MG63 (cell line): ENCODE data around the gene TSEN54. TPM values are rescaled to one million over a fixed set of nuclear protein-coding genes. Genes with fewer than 3 reads are reported as not detected.
"Not testable (repeated sequence)": the region's sequence is repeated elsewhere in the genome, so short reads cannot be mapped to it uniquely, and the experiment has no call there.

Experiments used
- DNase-seq: peaks from one replicate; pipeline ENCODE4 v3.0.0-alpha.2; 2020
- H3K27me3 ChIP-seq: fragments of 250-450 bp; sonication (Bioruptor Pico); 2 replicates; pipeline ENCODE4 v1.5.1; 2020; ENCODE audit warnings: mild to moderate bottlenecking, moderate library complexity
- H3K36me3 ChIP-seq: fragments of 250-450 bp; sonication (Bioruptor Pico); 2 replicates; pipeline ENCODE4 v1.5.1; 2020; ENCODE audit warnings: mild to moderate bottlenecking, moderate library complexity
- H3K4me3 ChIP-seq: fragments of 250-450 bp; sonication (Bioruptor Pico); 2 replicates; pipeline ENCODE4 v1.5.1; 2020; ENCODE audit warnings: mild to moderate bottlenecking, moderate library complexity
- H3K9me3 ChIP-seq: fragments of 250-450 bp; sonication (Bioruptor Pico); 2 replicates; pipeline ENCODE4 v1.5.1; 2020; ENCODE audit warnings: mild to moderate bottlenecking, moderate library complexity
- total RNA-seq: library from RNA; depleted of rRNA; stranded (reverse); fragments of >200 nt; shearing (Covaris generic); gene quantifications from 2 replicates; pipeline ENCODE4 v1.2.3, GENCODE V29; 2014; ENCODE audit warnings: low replicate concordance

Gene TSEN54
- total RNA-seq, 1 experiment from 2014 or later: 83.8 TPM

- H3K27me3 ChIP-seq: no peaks in the 10 kb centered on the region
- peaks cover 77% of the 10 kb centered on the region for H3K36me3 ChIP-seq
- H3K4me3 ChIP-seq: no peak overlapping the region
- DNase-seq: no peak
- H3K9me3 ChIP-seq: no peaks in the 10 kb centered on the region
Measured at GRCh38 chr17:75509528-75510258, 6.6 kb upstream of the TSEN54 start.

DNA sequence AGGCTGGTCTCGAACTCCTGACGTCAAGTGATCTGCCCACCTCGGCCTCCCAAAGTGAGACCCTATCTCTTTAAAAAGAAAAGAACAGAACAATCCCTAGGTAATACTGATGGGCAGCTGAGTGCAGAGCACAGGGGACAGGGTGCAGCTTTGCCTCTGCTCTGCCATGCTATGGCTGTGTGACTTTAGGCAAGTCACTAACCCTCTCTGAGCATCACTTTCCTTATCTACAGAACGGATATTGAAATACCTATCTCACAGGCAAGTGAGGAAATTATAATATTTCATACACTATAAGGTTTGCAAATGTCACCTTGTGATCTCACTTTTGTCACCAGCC, 5.1 kb upstream of the TSEN54 start:
- no peaks in the 10 kb centered on the region for H3K27me3 ChIP-seq
- no peak for DNase-seq
- no peak overlapping the region for H3K4me3 ChIP-seq
- no peaks in the 10 kb centered on the region for H3K9me3 ChIP-seq
- H3K36me3 ChIP-seq: peaks cover 67% of the 10 kb centered on the region

DNA sequence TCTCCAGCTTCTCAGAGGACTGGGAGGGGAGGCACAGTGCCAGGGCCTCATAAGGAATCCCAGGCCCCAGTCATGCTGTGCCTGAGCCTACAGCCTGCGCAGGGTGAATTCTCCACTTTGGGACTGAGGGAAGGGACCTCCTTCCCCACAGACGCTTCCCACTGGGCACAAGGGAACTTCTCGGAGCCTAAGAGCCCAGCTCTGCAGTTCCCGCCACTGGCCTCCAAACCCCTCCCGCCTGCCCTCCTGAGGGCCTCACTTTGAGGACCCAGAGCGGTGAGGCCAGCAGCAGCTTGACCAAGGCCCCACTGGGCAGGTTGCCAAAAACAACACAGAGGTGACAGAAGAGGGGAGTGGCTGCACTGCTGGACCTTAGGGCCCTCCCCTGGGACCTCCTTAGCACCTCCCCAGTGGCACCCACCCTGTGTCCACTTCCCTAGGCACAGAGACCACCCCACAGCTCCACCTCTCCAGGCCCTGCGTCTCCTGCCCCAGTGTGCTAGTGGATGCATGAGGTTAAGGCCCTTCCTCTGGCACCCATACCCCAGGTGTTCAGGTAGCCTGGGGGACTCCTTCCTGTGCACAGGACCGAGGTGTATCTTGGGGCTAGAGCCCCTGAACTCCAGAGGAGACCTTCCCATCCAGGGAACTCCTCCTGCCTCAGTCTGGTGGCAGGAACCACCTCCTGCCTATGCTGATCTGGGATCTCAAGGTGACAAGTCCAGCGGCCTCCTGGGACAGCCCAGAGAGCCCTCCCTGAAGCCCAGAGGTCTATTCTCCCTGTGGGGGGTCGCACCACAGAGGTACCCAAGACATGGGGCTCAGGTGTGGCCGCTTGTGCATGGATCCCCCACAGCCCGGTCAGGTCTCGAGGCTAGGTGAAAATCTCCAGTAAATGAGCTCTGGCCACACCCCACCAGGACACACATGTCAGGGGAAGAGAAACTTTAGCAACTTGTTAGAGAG, 4.4 kb upstream of the TSEN54 start:
- no peaks in the 10 kb centered on the region for H3K27me3 ChIP-seq
- H3K36me3 ChIP-seq: peaks cover 61% of the 10 kb centered on the region
- H3K9me3 ChIP-seq: no peaks in the 10 kb centered on the region
- no peak for DNase-seq
- no peak overlapping the region for H3K4me3 ChIP-seq

DNA sequence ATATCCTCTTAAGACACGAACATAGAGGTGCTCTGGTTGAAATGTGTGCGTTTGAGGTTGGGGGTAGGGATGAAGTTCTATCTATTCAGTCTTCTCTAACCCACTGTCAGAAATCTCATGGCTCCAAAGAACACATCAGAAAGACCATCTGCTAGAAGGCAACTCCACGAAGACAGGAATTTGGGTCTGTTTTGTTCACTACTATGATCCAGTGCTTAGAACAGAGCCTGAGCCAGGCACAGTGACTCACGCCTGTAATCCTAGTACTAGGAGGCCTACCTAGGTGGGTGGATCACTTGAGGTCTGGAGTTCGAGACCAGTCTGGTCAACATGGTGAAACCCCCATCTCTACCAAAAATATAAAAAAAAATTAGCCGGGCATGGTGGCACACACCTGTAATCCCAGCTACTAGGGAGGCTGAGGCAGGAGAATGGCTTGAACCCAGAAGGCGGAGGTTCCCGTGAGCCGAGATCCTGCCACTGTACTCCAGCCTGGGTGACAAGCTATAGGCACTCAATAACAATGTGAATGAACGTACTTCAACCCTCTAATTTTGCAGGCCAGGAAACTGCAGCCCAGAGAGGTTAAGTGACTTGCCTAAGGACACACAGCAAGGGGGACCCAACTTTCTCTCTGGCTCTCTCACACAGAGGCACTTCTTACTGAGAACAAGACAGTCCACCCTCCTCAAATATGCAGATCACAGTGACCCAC, 3.2 kb upstream of the TSEN54 start:
- Histone ChIP-seq H3K27me3 (no peaks in the 10 kb centered on the region), H3K4me3 (no peak overlapping the region; the same call in 1 of the 2 replicates), H3K9me3 (no peaks in the 10 kb centered on the region), H3K36me3 (peaks cover 54% of the 10 kb centered on the region)
- peak; percentile 35 for DNase-seq

- DNase-seq: no peak
- Histone ChIP-seq H3K27me3 (no peaks in the 10 kb centered on the region), H3K36me3 (peaks cover 54% of the 10 kb centered on the region), H3K9me3 (no peaks in the 10 kb centered on the region), H3K4me3 (peak overlapping the region; percentile 77)
Measured at GRCh38 chr17:75513641-75514000, 2.7 kb upstream of the TSEN54 start.

GRCh38 chr17:75514299-75514918, 1.9 kb upstream of the TSEN54 start:
- H3K36me3 ChIP-seq: peaks cover 54% of the 10 kb centered on the region

DNA sequence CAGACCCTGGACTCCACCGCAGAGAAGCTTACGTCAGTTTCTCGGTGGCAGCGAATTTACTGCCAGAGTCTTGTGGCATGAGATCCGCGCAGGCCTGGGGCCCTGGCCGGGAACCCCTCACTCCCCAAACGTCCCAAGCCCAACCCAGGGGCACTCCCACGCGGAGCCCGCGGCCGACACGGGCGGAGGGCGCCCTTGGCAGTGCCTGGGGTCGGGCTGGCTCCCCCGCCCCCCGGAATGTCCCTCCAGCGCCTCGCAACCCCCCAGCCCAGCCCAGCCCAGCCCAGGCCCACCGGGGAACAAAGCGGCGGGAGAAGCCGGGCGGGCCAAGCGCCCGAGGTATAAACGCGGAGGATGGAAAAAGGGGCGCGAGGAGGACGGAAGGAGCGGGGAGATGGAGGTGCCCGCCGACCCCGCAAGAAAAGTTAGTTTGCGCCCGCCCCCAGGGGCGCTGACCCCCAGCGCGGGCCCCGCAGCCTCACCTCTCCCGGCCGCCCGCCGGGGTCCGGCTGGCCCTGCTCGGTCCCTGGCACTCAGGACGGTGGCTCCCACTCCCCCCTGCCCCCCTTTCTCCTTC, 1.3 kb upstream of the TSEN54 start:
- peak overlapping the region; percentile 77 for H3K4me3 ChIP-seq
- no peaks in the 10 kb centered on the region for H3K27me3 ChIP-seq
- peaks cover 56% of the 10 kb centered on the region for H3K36me3 ChIP-seq
- no peaks in the 10 kb centered on the region for H3K9me3 ChIP-seq
- peak; percentile 43 for DNase-seq

More at GRCh38 chr17:75514299-75514918, 1.9 kb upstream of the TSEN54 start:
- Histone ChIP-seq H3K4me3 (peak overlapping the region; percentile 77), H3K9me3 (no peaks in the 10 kb centered on the region), H3K27me3 (no peaks in the 10 kb centered on the region)
- DNase-seq: peak; percentile 77

DNA sequence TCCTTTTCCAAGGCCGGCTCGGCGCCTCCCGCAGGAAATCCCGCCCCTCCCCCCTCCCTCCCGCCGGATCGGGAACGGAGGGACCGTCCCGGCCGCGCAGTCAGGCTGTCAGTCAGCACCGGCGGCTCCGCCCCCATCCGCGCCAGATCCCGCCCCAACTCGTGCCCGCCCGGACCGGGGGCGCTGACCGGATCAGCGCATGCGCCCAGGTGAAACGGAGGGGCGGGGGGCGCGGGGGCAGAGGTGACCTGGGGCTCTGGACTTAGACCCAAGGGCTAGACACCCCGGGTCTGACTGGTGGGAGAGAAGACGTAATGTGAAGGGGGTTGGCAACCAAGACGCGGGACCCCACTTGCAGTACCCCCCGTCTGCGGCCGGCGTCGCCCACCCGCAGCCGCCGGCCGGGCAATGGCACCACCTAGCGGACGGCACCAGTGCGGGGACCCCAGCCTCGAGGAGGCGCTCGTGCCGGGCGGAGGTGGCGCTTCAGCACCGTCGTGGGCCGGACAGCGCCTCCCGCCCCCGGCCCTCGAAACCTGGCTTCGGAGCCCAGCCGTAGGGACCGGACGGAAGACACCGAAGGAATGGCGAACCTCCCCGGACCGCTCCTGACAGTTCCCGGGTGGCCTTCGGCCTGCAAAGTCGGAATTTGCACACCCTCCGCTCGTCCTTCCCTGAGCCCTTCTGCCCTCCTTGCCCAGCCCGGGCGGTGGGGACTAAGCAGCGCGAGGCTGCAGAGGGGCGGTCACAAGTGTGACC, 653 bp upstream of the TSEN54 start, which contains the start of gene CASKIN2:
TSS of gene CASKIN2 (minus strand) at position 42 of the 759 bp plus-strand sequence. CDS start 1,733 bp downstream, outside the sequence.
- peak; percentile 96 for DNase-seq
- H3K9me3 ChIP-seq: no peaks in the 10 kb centered on the region
- H3K27me3 ChIP-seq: no peaks in the 10 kb centered on the region
- H3K4me3 ChIP-seq: peak within 1 kb of the TSS; percentile 77
- H3K36me3 ChIP-seq: peaks cover 51% of the 10 kb centered on the region

DNA sequence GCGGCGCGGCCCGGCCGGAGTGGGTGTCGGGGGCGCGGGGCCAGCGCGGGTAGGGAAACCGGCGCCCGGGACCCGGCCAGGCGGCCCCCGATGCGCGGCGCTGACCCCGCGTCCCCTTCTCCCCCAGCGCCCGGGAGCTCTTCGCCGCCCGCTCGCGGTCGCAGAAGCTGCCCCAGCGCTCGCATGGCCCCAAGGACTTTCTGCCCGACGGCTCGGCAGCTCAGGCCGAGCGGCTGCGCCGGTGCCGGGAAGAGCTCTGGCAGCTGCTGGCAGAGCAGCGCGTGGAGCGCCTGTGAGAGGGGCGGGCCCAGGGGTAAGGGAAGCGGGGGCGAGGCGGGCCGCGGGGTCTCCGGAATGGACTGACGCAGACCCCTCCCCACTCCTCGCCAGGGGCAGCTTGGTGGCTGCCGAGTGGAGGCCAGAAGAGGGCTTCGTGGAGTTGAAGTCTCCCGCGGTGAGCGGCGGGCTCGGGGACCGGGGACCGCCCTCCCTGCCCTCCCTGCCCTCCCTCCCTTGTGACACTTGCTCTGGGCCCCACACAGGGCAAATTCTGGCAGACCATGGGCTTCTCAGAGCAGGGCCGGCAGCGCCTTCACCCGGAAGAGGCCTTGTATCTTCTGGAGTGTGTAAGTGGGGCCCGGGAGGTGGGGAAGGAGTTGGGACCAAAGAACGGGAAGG, 430 bp downstream of the TSEN54 start:
- H3K9me3 ChIP-seq: no peaks in the 10 kb centered on the region
- DNase-seq: peak; percentile 41
- peaks cover 40% of the 10 kb centered on the region for H3K36me3 ChIP-seq
- H3K27me3 ChIP-seq: no peaks in the 10 kb centered on the region
- peak overlapping the region; percentile 77 for H3K4me3 ChIP-seq

GRCh38 chr17:75517297-75517865, 1.1 kb downstream of the TSEN54 start:
- Histone ChIP-seq H3K27me3 (no peaks in the 10 kb centered on the region), H3K4me3 (peak overlapping the region; percentile 77), H3K36me3 (peaks cover 34% of the 10 kb centered on the region), H3K9me3 (no peaks in the 10 kb centered on the region)
- DNase-seq: no peak

- Histone ChIP-seq H3K36me3 (peaks cover 25% of the 10 kb centered on the region), H3K27me3 (no peaks in the 10 kb centered on the region), H3K9me3 (no peaks in the 10 kb centered on the region), H3K4me3 (no peak overlapping the region)
- no peak for DNase-seq
Measured at GRCh38 chr17:75518201-75518600, 1.9 kb downstream of the TSEN54 start.

GRCh38 chr17:75518983-75519537, 2.7 kb downstream of the TSEN54 start:
- H3K4me3 ChIP-seq: no peak overlapping the region
- DNase-seq: no peak
- peaks cover 17% of the 10 kb centered on the region for H3K36me3 ChIP-seq
- H3K9me3 ChIP-seq: no peaks in the 10 kb centered on the region
- H3K27me3 ChIP-seq: no peaks in the 10 kb centered on the region

DNA sequence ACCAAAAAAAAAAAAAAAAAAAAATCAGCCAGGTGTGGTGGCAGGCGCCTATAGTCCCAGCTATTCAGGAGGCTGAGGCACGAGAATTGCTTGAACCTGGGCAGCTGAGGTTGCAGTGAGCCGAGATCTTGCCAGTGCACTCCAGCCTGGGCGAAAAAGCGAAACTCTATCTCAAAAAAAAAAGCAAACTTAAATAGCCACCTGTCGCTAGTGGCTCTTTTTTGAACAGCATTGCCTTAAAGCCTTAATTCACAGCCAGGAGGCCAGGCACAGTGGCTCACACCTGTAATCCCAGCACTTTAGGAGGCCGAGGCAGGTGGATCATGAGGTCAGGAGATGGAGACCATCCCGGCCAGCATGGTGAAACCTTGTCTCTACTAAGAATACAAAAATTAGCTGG, 4.1 kb downstream of the TSEN54 start:
- not testable (repeated sequence) for DNase-seq, H3K27me3 ChIP-seq, H3K9me3 ChIP-seq, H3K4me3 ChIP-seq
- peaks cover 17% of the 10 kb centered on the region for H3K36me3 ChIP-seq

DNA sequence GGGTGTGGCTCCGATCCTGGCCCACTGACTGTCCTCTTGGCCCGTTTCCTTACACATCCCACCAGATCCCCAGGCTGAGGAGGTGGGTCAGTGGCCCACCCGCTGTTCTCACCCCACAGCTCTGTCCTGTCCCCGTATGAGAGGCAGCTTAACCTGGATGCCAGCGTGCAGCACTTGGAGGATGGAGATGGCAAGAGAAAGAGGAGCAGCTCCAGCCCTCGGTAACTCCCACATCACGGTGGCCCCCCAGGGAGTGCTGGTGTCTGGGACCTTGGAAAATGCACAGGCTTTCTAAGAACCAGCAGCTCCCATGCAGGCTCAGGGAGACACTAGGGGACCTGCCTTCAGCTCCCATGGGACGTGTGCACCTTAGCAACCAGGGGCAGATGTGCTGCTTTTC, 5.0 kb downstream of the TSEN54 start:
- peaks cover 17% of the 10 kb centered on the region for H3K36me3 ChIP-seq
- no peaks in the 10 kb centered on the region for H3K27me3 ChIP-seq
- DNase-seq: no peak
- H3K4me3 ChIP-seq: no peak overlapping the region
- H3K9me3 ChIP-seq: no peaks in the 10 kb centered on the region
